Kidney (tissue), 14 donors: ENCODE measurements around the gene DCHS1. TPM values are rescaled to one million over a fixed set of nuclear protein-coding genes. Genes with fewer than 3 reads are reported as not detected.
A peak's percentile ranks its signal among the peaks of the same experiment; 100 is the strongest.

Experiments used
- DNase-seq, 5 donors: peaks; one replicate each; pipeline ENCODE4 v3.0.0-alpha.2; 2013 to 2020
- FAIRE-seq: peaks from 2 replicates; lab custom pipeline; 2012; peaks lifted over from hg19 to GRCh38; lab: Jason Lieb, UNC
- H3K27ac ChIP-seq, 2 donors: one replicate each; pipeline ENCODE4 v1.7.0; 2013; ENCODE audit warnings: low read depth in 2 of 2, low read length in 2 of 2, inconsistent platforms in 1 of 2
- H3K27me3 ChIP-seq: one replicate; pipeline ENCODE4 v1.7.1; 2013; ENCODE audit warnings: low read length, inconsistent platforms; ENCODE audit not compliant: control insufficient read depth, insufficient read depth
- H3K36me3 ChIP-seq, 3 donors: one replicate each; pipeline versions ENCODE4 v1.7.0 to v1.7.1; 2013; ENCODE audit warnings: low read length in 3 of 3, control low read depth in 1 of 3, inconsistent platforms in 1 of 3; ENCODE audit not compliant: insufficient read depth in 3 of 3, control insufficient read depth in 2 of 3
- H3K4me1 ChIP-seq, 3 donors: one replicate each; pipeline versions ENCODE4 v1.7.0 to v1.7.1; 2013; ENCODE audit warnings: low read length in 3 of 3, inconsistent platforms in 1 of 3, low read depth in 1 of 3; ENCODE audit not compliant: control insufficient read depth in 2 of 3, insufficient read depth in 2 of 3
- H3K4me3 ChIP-seq, 3 donors: one replicate each; pipeline versions ENCODE4 v1.7.0 to v1.8.1; 2013; ENCODE audit warnings: low read length in 3 of 3, control low read depth in 1 of 3, inconsistent platforms in 1 of 3
- H3K9ac ChIP-seq, 3 donors: one replicate each; pipeline versions ENCODE4 v1.7.0 to v1.7.1; 2013; ENCODE audit warnings: low read length in 3 of 3, control low read depth in 1 of 3, inconsistent platforms in 1 of 3
- H3K9me3 ChIP-seq, 3 donors: one replicate each; pipeline versions ENCODE4 v1.7.0 to v1.7.1; 2013; ENCODE audit warnings: low read length in 3 of 3, control low read depth in 1 of 3, inconsistent platforms in 1 of 3; ENCODE audit not compliant: control insufficient read depth in 2 of 3, insufficient read depth in 1 of 3
- intact Hi-C: fragments of 100-400 bp; cut with DNase I; formaldehyde crosslinking; loops from one replicate; pipeline ENCODE4 v1.11.1; 2022
- polyA plus RNA-seq: library from polyadenylated mRNA; stranded (reverse); fragments of 350-450 nt; fragmentation: Illumina TruSeq; extraction: RNeasy Lipid Tissue Mini Kit (QIAGEN cat#74804); gene quantifications from one replicate; pipeline ENCODE4 v1.2.3, GENCODE V29; 2014; ENCODE audit warnings: low read depth, low replicate concordance; ENCODE audit not compliant: insufficient read depth
- total RNA-seq: library from RNA; stranded (reverse); fragmentation: NEBNext Ultra II Directional; extraction: Animal tissue kit (Norgen Biotek cat#: 25700); gene quantifications from one replicate; pipeline ENCODE4 v1.2.1, GENCODE V29; 2021
- TF ChIP-seq, protein P1 (sequence below): IDR thresholded peaks from 3 replicates; pipeline ENCODE4 v1.5.1; 2012; ENCODE audit warnings: mild to moderate bottlenecking, moderate library complexity, borderline replicate concordance; ENCODE audit not compliant: insufficient read depth; ENCODE audit errors: extremely low read depth
- donor health status: control.
- donor health status: control.
- donor health status: control.
- donor health status: control.
- donor health status: control.
- donor health status: DM: yes; HTN: yes; CAD: no.
- donor health status: Normal renal cell carcinoma (clear cell type).

The DCHS1 gene
- total and polyA plus RNA-seq, 2 donors from 2014 or later: 2.4 to 17.0 TPM

- H3K36me3 ChIP-seq: peaks cover 20 to 39% (median 27%) of the 10 kb centered on the region in 3 donors
- H3K27ac ChIP-seq: peak overlapping the region in 1 of 2 donors; percentile 5
- DNase-seq (peak in 2 of 5 donors; percentile 5 to 24), FAIRE-seq (no peak)
- H3K9ac ChIP-seq: no peak overlapping the region
- no peak overlapping the region for H3K4me3 ChIP-seq
- H3K4me1 ChIP-seq: peaks cover 5 to 41% (median 31%) of the 10 kb centered on the region in 3 donors
- TF ChIP-seq, protein P1, sequence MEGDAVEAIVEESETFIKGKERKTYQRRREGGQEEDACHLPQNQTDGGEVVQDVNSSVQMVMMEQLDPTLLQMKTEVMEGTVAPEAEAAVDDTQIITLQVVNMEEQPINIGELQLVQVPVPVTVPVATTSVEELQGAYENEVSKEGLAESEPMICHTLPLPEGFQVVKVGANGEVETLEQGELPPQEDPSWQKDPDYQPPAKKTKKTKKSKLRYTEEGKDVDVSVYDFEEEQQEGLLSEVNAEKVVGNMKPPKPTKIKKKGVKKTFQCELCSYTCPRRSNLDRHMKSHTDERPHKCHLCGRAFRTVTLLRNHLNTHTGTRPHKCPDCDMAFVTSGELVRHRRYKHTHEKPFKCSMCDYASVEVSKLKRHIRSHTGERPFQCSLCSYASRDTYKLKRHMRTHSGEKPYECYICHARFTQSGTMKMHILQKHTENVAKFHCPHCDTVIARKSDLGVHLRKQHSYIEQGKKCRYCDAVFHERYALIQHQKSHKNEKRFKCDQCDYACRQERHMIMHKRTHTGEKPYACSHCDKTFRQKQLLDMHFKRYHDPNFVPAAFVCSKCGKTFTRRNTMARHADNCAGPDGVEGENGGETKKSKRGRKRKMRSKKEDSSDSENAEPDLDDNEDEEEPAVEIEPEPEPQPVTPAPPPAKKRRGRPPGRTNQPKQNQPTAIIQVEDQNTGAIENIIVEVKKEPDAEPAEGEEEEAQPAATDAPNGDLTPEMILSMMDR: no peak
- H3K9me3 ChIP-seq: no peaks in the 10 kb centered on the region
- intact Hi-C loops: no loop called here
- H3K27me3 ChIP-seq: no peaks in the 10 kb centered on the region
Observed at GRCh38 chr11:6609502-6610015, 46.0 kb downstream of the DCHS1 start.

DNA sequence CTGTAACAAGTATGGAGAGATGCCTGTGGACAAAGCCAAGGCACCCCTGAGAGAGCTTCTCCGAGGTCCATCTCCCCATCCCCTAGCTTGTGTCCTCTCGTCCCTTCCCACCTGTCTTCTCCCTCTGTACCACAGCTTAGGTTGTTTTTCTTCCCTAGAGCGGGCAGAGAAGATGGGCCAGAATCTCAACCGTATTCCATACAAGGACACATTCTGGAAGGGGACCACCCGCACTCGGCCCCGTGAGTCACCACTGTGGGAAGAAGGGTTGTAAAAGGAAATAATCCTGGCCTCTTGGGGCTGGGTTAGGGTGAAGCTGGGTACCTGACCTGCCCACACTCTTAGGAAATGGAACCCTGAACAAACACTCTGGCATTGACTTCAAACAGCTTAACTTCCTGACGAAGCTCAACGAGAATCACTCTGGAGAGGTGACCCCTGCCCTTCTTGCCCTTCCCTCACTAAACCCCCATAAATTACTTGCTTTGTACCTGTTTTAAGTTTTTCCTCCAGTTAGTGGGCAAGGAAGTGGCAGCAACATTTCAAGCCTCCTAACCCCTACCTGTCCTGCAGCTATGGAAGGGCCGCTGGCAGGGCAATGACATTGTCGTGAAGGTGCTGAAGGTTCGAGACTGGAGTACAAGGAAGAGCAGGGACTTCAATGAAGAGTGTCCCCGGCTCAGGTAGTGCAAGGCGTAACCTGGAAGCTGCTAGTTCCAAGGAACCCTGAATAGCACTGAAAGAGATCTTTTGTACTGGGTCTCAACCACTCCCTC lies 46.7 kb downstream of the DCHS1 start:
- Histone ChIP-seq H3K4me1 (peaks cover 5 to 44% (median 31%) of the 10 kb centered on the region in 3 donors), H3K9ac (no peak overlapping the region), H3K4me3 (no peak overlapping the region), H3K27ac (peak overlapping the region in 1 of 2 donors; percentile 16), H3K27me3 (no peaks in the 10 kb centered on the region), H3K36me3 (peaks cover 20 to 37% (median 27%) of the 10 kb centered on the region in 3 donors), H3K9me3 (no peaks in the 10 kb centered on the region)
- DNase-seq (peak in 3 of 5 donors; percentile 8 to 49 (median 40)), FAIRE-seq (no peak)
- intact Hi-C loops: no loop called here
- TF ChIP-seq, protein P1: no peak

GRCh38 chr11:6608011-6608410 lies 47.6 kb downstream of the DCHS1 start:
- Histone ChIP-seq H3K9ac (peak overlapping the region in 1 of 3 donors; percentile 4), H3K27me3 (no peaks in the 10 kb centered on the region), H3K4me1 (peaks cover 5 to 44% (median 31%) of the 10 kb centered on the region in 3 donors), H3K27ac (peak overlapping the region in 1 of 2 donors; percentile 88), H3K36me3 (peaks cover 20 to 37% (median 27%) of the 10 kb centered on the region in 3 donors), H3K4me3 (no peak overlapping the region), H3K9me3 (no peaks in the 10 kb centered on the region)
- TF ChIP-seq, protein P1: no peak
- intact Hi-C loops: no loop called here
- FAIRE-seq (no peak), DNase-seq (peak in 3 of 5 donors; percentile 5 to 51 (median 45))
